Peyer's patch (tissue), 4 donors: Measurements from ENCODE around the gene A1BG.

ENCODE experiments used
- POLR2A ChIP-seq, 2 donors: fragments of 450-650 bp; IDR thresholded peaks; one replicate each; pipeline ENCODE4 v1.5.1; 2017; ENCODE audit warnings: antibody characterized with exemption in 2 of 2, mild to moderate bottlenecking in 2 of 2, moderate library complexity in 2 of 2
- TF ChIP-seq, protein P1 (sequence below), 6 experiments: fragments of 450-650 bp in 4 of 6; fragments of 200-600 bp in 2 of 6; sonication (generic) in 1 of 6; IDR thresholded peaks; one replicate each; pipeline ENCODE4 v1.5.1; 2017 to 2019; ENCODE audit warnings: antibody characterized with exemption in 6 of 6, mild to moderate bottlenecking in 3 of 6, moderate library complexity in 1 of 6

DNA sequence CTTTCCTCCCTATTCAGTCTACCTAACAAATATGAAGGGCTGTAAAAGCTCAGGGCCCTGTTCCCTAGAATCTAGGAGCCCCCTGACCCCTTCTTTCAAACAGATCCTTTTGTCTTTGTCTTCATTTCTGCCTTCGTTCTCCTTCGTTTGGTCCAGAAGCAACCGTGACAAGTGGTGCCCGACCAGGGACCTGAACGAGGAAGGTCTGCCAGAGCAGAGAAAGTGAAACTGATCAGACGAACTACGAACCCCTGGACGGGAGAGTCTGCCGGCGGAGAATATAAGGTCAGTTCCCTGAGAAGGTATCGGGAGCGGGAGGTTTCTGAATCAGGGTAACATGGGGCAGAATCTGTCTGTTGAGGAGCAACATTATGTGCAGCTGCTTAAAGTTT, 47.4 kb downstream of the A1BG start:
- TF ChIP-seq POLR2A (IDR thresholded peaks at IDR 0.05), result no peak
- TF ChIP-seq, protein P1, sequence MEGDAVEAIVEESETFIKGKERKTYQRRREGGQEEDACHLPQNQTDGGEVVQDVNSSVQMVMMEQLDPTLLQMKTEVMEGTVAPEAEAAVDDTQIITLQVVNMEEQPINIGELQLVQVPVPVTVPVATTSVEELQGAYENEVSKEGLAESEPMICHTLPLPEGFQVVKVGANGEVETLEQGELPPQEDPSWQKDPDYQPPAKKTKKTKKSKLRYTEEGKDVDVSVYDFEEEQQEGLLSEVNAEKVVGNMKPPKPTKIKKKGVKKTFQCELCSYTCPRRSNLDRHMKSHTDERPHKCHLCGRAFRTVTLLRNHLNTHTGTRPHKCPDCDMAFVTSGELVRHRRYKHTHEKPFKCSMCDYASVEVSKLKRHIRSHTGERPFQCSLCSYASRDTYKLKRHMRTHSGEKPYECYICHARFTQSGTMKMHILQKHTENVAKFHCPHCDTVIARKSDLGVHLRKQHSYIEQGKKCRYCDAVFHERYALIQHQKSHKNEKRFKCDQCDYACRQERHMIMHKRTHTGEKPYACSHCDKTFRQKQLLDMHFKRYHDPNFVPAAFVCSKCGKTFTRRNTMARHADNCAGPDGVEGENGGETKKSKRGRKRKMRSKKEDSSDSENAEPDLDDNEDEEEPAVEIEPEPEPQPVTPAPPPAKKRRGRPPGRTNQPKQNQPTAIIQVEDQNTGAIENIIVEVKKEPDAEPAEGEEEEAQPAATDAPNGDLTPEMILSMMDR (IDR thresholded peaks at IDR 0.05), result no peak
